Urinary bladder (tissue), 2 donors: ENCODE results near the gene ZEB2. TPM values are rescaled to one million over a fixed set of nuclear protein-coding genes. Genes with fewer than 3 reads are reported as not detected.

Source experiments
- polyA plus RNA-seq: library from polyadenylated mRNA; stranded (reverse); fragments of 200-250 nt; gene quantifications from one replicate; pipeline ENCODE4 v1.2.3, GENCODE V29; 2013
- small RNA-seq: library from RNA; depleted of rRNA; stranded (forward); fragments of <200 nt; gene quantifications from one replicate; pipeline ENCODE3, GENCODE V24; 2014
- total RNA-seq: library from RNA; depleted of rRNA; stranded (reverse); fragments of >200 nt; gene quantifications from one replicate; pipeline ENCODE4 v1.2.3, GENCODE V29; 2014
- donor health status: healthy.

ZEB2 gene
- total and polyA plus RNA-seq, 2 donors, result 66.7 to 307 TPM

Small RNAs within 50 kb of the gene (small RNA-seq; reads per million reads assigned to genes)
- not detected for gene RF01987
